ENCODE results near the gene CALN1.
"Not testable (repeated sequence)": the region's sequence is repeated elsewhere in the genome, so short reads cannot be mapped to it uniquely, and the experiment has no call there.

Gene CALN1

GRCh38 chr7:72408966-72409637 lies 3.0 kb downstream of the CALN1 start:
- FAIRE-seq, result no peak

GRCh38 chr7:72406820-72407403 lies 5.2 kb downstream of the CALN1 start:
- no peak for FAIRE-seq

- FAIRE-seq, result no peak
Measured at GRCh38 chr7:72405871-72406270, 6.3 kb downstream of the CALN1 start.

- FAIRE-seq, result no peak
Measured at GRCh38 chr7:72405418-72405817, 6.7 kb downstream of the CALN1 start.

GRCh38 chr7:72404743-72405142 lies 7.4 kb downstream of the CALN1 start:
- FAIRE-seq, result no peak

GRCh38 chr7:72403458-72404076 lies 8.6 kb downstream of the CALN1 start:
- no peak for FAIRE-seq

GRCh38 chr7:72394016-72394415 lies 18.1 kb downstream of the CALN1 start:
- FAIRE-seq, result no peak

GRCh38 chr7:72391821-72392377 lies 20.2 kb downstream of the CALN1 start:
- no peak for FAIRE-seq

- no peak for FAIRE-seq
Measured at GRCh38 chr7:72386118-72386517, 26.0 kb downstream of the CALN1 start.

GRCh38 chr7:72362246-72362645 lies 49.9 kb downstream of the CALN1 start:
- no peak for FAIRE-seq

- no peak for FAIRE-seq
Measured at GRCh38 chr7:72345208-72345727, 66.9 kb downstream of the CALN1 start.

- FAIRE-seq, result no peak
Measured at GRCh38 chr7:72343991-72344390, 68.1 kb downstream of the CALN1 start.

- FAIRE-seq, result not testable (repeated sequence)
Measured at GRCh38 chr7:72343354-72343753, 68.8 kb downstream of the CALN1 start.

GRCh38 chr7:72337390-72338167 lies 74.6 kb downstream of the CALN1 start:
- no peak for FAIRE-seq

GRCh38 chr7:72336632-72337389 lies 75.3 kb downstream of the CALN1 start:
- FAIRE-seq, result no peak

- FAIRE-seq, result no peak
Measured at GRCh38 chr7:72336382-72336631, 75.8 kb downstream of the CALN1 start.

GRCh38 chr7:72335561-72336381 lies 76.4 kb downstream of the CALN1 start:
- FAIRE-seq, result no peak

GRCh38 chr7:72334698-72335097 lies 77.4 kb downstream of the CALN1 start:
- FAIRE-seq, result no peak

GRCh38 chr7:72334066-72334465 lies 78.1 kb downstream of the CALN1 start:
- no peak for FAIRE-seq

- FAIRE-seq, result no peak
Measured at GRCh38 chr7:72326811-72327210, 85.3 kb downstream of the CALN1 start.

GRCh38 chr7:72326365-72326764 lies 85.8 kb downstream of the CALN1 start:
- no peak for FAIRE-seq

- FAIRE-seq, result no peak
Measured at GRCh38 chr7:72325561-72325960, 86.6 kb downstream of the CALN1 start.

Data from endometrium (tissue), 2 donors.